ENCODE results near the gene UBE2J1. TPM values are rescaled to one million over a fixed set of nuclear protein-coding genes. Genes with fewer than 3 reads are reported as not detected.

Gene UBE2J1
- total RNA-seq, 4 donors from 2014 or later: 25.3 to 30.4 (median 26.7) TPM

DNA sequence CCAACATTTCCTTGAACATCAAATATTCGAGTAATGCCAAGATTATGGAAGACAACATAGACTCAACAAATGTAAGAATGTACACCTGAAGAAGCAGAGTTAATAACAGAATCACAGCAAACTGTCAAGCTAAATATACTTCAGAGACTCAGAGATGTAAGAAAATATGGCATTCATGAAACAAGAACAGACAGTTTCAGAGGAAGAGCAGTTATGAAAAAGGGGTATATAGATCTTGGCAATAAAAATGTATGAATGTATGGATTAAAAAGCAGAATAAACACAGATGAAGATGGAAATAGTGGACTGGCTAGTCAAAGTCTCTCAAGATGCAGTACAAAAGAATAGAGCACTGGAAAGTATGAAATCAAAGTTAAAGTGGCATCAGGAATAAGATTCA lies 41.1 kb upstream of the UBE2J1 start:
- Histone ChIP-seq H3K9me3 (peaks cover 0 to 12% (median 0%) of the 10 kb centered on the region in 4 donors), H3K4me1 (no peaks in the 10 kb centered on the region), H3K27me3 (no peaks in the 10 kb centered on the region), H3K27ac (no peak overlapping the region), H3K4me3 (no peak overlapping the region), H3K36me3 (no peaks in the 10 kb centered on the region)
- WGBS, 2 donors: 96 to 97% methylated on average over 1 of the region's 1 CpG
- TF ChIP-seq EP300 (IDR thresholded peaks at IDR 0.05) (no peak), POLR2A (IDR thresholded peaks at IDR 0.05) (no peak), CTCF (IDR thresholded peaks at IDR 0.05) (no peak)
- DNase-seq (ENCODE audit: low spot score in 2 of 2): no peak

DNA sequence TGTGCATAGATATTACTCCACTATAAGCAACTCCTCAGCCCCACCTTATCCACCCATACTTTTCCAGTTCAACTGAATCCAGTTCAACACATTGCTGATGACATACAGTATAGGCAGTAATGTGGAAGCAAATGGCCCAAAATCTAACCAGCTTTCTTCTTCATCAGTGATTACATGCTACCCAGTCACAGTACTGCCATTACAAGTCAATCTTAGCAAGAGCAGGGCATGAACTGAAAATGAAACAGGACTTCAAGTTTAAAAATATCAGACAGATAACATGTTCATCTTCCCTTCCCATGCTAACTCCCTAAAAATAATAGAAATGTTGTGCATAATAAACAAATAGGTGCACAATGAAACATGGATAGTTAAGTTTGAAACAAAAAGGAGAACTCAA lies 40.3 kb upstream of the UBE2J1 start:
- H3K9me3 ChIP-seq: peaks cover 0 to 12% (median 0%) of the 10 kb centered on the region in 4 donors
- TF ChIP-seq POLR2A (IDR thresholded peaks at IDR 0.05) (no peak), CTCF (IDR thresholded peaks at IDR 0.05) (no peak), EP300 (IDR thresholded peaks at IDR 0.05) (no peak)
- H3K4me1 ChIP-seq: no peaks in the 10 kb centered on the region
- H3K4me3 ChIP-seq: no peak overlapping the region
- H3K27ac ChIP-seq: no peak overlapping the region
- H3K27me3 ChIP-seq: no peaks in the 10 kb centered on the region
- H3K36me3 ChIP-seq: no peaks in the 10 kb centered on the region
- DNase-seq (ENCODE audit: low spot score in 2 of 2): no peak

DNA sequence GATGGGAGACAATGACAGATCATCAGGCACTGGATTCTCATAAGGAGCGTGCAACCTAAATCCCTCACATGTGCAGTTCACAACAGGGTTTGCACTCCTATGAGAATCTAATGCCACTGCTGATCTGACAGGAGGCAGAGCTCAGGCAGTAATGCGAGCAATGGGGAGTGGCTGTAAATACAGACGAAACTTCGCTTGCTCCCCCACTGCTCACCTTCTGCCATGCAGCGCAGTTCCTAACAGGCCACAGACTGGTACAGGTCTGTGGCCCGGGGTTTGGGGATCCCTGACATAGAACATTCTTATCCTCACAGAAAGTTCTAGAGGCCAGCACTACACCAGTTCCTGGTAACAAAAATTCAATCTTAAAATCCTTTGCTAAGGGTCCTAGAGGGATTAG lies 36.3 kb upstream of the UBE2J1 start:
- Histone ChIP-seq H3K36me3 (no peaks in the 10 kb centered on the region), H3K9me3 (peaks cover 0 to 10% (median 0%) of the 10 kb centered on the region in 4 donors), H3K27me3 (no peaks in the 10 kb centered on the region), H3K4me1 (no peaks in the 10 kb centered on the region), H3K4me3 (no peak overlapping the region), H3K27ac (no peak overlapping the region)
- DNase-seq (ENCODE audit: low spot score in 2 of 2): no peak
- WGBS, 2 donors: 90 to 96% methylated on average over 6 of the region's 6 CpGs
- TF ChIP-seq EP300 (IDR thresholded peaks at IDR 0.05): no peak
- TF ChIP-seq POLR2A (IDR thresholded peaks at IDR 0.05): no peak
- no peak for TF ChIP-seq CTCF (IDR thresholded peaks at IDR 0.05)

DNA sequence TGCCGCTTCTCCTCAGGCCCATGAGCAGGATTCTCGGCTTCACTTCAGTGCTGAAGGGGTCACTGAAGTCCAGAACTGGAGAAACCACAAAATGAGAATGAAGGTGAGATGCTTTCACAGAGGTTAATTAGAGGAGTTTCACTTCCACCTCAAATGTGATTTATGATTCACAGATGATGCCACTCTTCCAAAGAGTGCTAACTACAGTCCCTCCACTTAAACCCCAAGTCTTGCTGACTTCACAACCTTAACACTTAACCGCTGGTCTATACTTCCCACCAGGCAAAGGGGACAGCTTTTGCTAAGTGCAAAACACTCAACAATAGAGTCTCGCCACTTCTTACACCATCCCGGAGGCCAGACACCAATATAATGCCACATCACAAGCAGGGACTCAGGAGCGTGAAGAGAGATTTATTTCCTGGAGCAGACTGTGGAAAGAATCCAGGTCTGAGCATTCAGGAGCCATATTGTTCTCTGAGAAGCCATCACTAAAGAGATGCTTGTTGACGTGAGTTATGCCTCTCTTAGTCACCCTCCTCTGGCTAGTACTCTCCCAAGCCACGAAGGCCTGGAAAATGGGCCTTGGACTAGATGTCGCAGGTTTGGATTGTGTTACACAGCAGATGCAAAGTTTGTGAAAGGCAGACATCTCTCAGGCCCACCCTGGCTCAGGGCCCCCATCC lies 35.1 kb upstream of the UBE2J1 start:
- H3K27ac ChIP-seq: no peak overlapping the region
- TF ChIP-seq POLR2A (IDR thresholded peaks at IDR 0.05) (no peak), EP300 (IDR thresholded peaks at IDR 0.05) (no peak), CTCF (IDR thresholded peaks at IDR 0.05) (no peak)
- DNase-seq (ENCODE audit: low spot score in 2 of 2): no peak
- H3K4me1 ChIP-seq: no peaks in the 10 kb centered on the region
- WGBS, 2 donors: 91% methylated on average over 9 of the region's 9 CpGs
- H3K4me3 ChIP-seq: no peak overlapping the region
- H3K27me3 ChIP-seq: no peaks in the 10 kb centered on the region
- H3K9me3 ChIP-seq: no peaks in the 10 kb centered on the region
- H3K36me3 ChIP-seq: no peaks in the 10 kb centered on the region

- WGBS, 2 donors: 80% methylated on average over 6 of the region's 6 CpGs
These were observed 34.5 kb upstream of the UBE2J1 start for GRCh38 chr6:89386917-89387491.

More at GRCh38 chr6:89386917-89387491, 34.5 kb upstream of the UBE2J1 start:
- Histone ChIP-seq H3K27me3 (no peaks in the 10 kb centered on the region), H3K9me3 (no peaks in the 10 kb centered on the region), H3K36me3 (no peaks in the 10 kb centered on the region), H3K27ac (no peak overlapping the region), H3K4me3 (no peak overlapping the region), H3K4me1 (no peaks in the 10 kb centered on the region)
- TF ChIP-seq POLR2A (IDR thresholded peaks at IDR 0.05): no peak
- TF ChIP-seq EP300 (IDR thresholded peaks at IDR 0.05): no peak
- no peak for TF ChIP-seq CTCF (IDR thresholded peaks at IDR 0.05)
- no peak for DNase-seq (ENCODE audit: low spot score in 2 of 2)

Data from tibial nerve (tissue), 4 donors.